GM12864 (cell line): ENCODE data around the gene NAA15.
A peak's percentile ranks its signal among the peaks of the same experiment; 100 is the strongest.

Experiments
- DNase-seq: peaks from one replicate; pipeline ENCODE4 v3.0.0-alpha.2; 2011; ENCODE audit warnings: low read depth
- H3K4me3 ChIP-seq: 2 replicates; pipeline ENCODE4 v1.5.1; 2011; ENCODE audit warnings: mild to moderate bottlenecking, low read depth, low read length, control low read depth
- CTCF ChIP-seq: IDR thresholded peaks from 2 replicates; pipeline ENCODE4 v1.5.1; 2011; ENCODE audit warnings: low read depth, mild to moderate bottlenecking, moderate library complexity, low read length, control low read depth, inconsistent platforms; ENCODE audit errors: missing control alignments

The NAA15 gene

GRCh38 chr4:139266583-139267257 lies 34.6 kb upstream of the NAA15 start:
- peak overlapping the region; percentile 25 for H3K4me3 ChIP-seq
- peak; percentile 95 for DNase-seq
- no peak for TF ChIP-seq CTCF

- DNase-seq: no peak
- H3K4me3 ChIP-seq: no peak overlapping the region
- no peak for TF ChIP-seq CTCF
Observed at GRCh38 chr4:139267301-139267700, 34.0 kb upstream of the NAA15 start.

- no peak overlapping the region for H3K4me3 ChIP-seq
- TF ChIP-seq CTCF: no peak
- no peak for DNase-seq
Observed at GRCh38 chr4:139273835-139274234, 27.5 kb upstream of the NAA15 start.

GRCh38 chr4:139274790-139275189 lies 26.5 kb upstream of the NAA15 start:
- no peak for DNase-seq
- no peak for TF ChIP-seq CTCF
- H3K4me3 ChIP-seq: no peak overlapping the region

- no peak for DNase-seq
- TF ChIP-seq CTCF: no peak
- no peak overlapping the region for H3K4me3 ChIP-seq
Observed at GRCh38 chr4:139275281-139275735, 26.0 kb upstream of the NAA15 start.

GRCh38 chr4:139278485-139278884 lies 22.8 kb upstream of the NAA15 start:
- no peak for DNase-seq
- TF ChIP-seq CTCF: no peak
- H3K4me3 ChIP-seq: no peak overlapping the region
